Adrenal gland (tissue), 12 donors: ENCODE results near the gene FXYD7. TPM values are rescaled to one million over a fixed set of nuclear protein-coding genes. Genes with fewer than 3 reads are reported as not detected.
A peak's percentile ranks its signal among the peaks of the same experiment; 100 is the strongest.

ENCODE experiments used
- DNase-seq, 7 donors: peaks; one replicate each; pipeline ENCODE4 v3.0.0-alpha.2; 2019 to 2020
- H3K27ac ChIP-seq, 5 donors: fragments of 200-600 bp; sonication (generic) in 4 of 5; 1 replicate in 3 of 5; 2 replicates in 2 of 5; pipeline versions ENCODE4 v1.5.1 to v1.8.0; 2016 to 2020; ENCODE audit warnings: mild to moderate bottlenecking in 1 of 5
- H3K27me3 ChIP-seq: fragments of 200-600 bp; 2 replicates; pipeline ENCODE4 v1.8.0; 2021
- H3K36me3 ChIP-seq, 2 donors: fragments of 200-600 bp; replicated peaks in 1 of 2; 1 replicate in 1 of 2; 2 replicates in 1 of 2; pipeline versions ENCODE4 v1.5.1 to v1.8.0; 2018 to 2022
- H3K4me1 ChIP-seq, 2 donors: fragments of 200-600 bp; replicated peaks in 1 of 2; 1 replicate in 1 of 2; 2 replicates in 1 of 2; pipeline versions ENCODE4 v1.5.1 to v1.8.0; 2018 to 2021
- H3K4me3 ChIP-seq, 4 donors: fragments of 200-600 bp; sonication (generic) in 3 of 4; one replicate each; pipeline ENCODE4 v1.5.1; 2016 to 2018
- H3K9me3 ChIP-seq, 3 donors: fragments of 200-600 bp; sonication (generic) in 1 of 3; replicated peaks in 1 of 3; 1 replicate in 2 of 3; 2 replicates in 1 of 3; pipeline versions ENCODE4 v1.5.1 to v1.8.0; 2016 to 2021
- POLR2A ChIP-seq, 2 donors: fragments of 450-650 bp; IDR thresholded peaks; one replicate each; pipeline ENCODE4 v1.6.1; 2017; ENCODE audit warnings: antibody characterized with exemption in 2 of 2, mild to moderate bottlenecking in 2 of 2, moderate library complexity in 1 of 2
- WGBS, 4 donors: extraction: QIAGEN DNeasy Blood & Tissue Kit in 2 of 4; methylation state at CpG; one replicate each; pipeline versions ENCODE4 v1.1.5 to v1.1.7; 2013 to 2017; 5-methylcytosine and 5-hydroxymethylcytosine counted together
- intact Hi-C, 2 donors: fragments of 100-400 bp; cut with DNase I; formaldehyde crosslinking; loops; one replicate each; pipeline versions ENCODE4 v1.14.1 to v1.15.0; 2022 to 2023
- polyA plus RNA-seq, 3 donors: library from polyadenylated mRNA; stranded (reverse); fragments of 200-250 nt in 2 of 3; fragments of 350-450 nt in 1 of 3; fragmentation: Illumina TruSeq in 1 of 3; extraction: RNeasy Lipid Tissue Mini Kit (QIAGEN cat#74804) in 1 of 3; gene quantifications; one replicate each; pipeline ENCODE4 v1.2.3, GENCODE V29; 2013 to 2014
- total RNA-seq, 9 donors: library from RNA; depleted of rRNA in 4 of 9; stranded (reverse); fragments of >200 nt in 4 of 9; fragments of 120-200 nt in 1 of 9; fragmentation: NEBNext Ultra II Directional in 1 of 9; extraction: Animal tissue kit (Norgen Biotek cat#: 25700) in 1 of 9; gene quantifications; one replicate each; pipeline versions ENCODE4 v1.1.0 to v1.2.4, GENCODE V29; 2013 to 2023
- TF ChIP-seq, protein P1 (sequence below), 6 experiments: fragments of 450-650 bp in 4 of 6; fragments of 200-600 bp in 2 of 6; sonication (generic) in 1 of 6; IDR thresholded peaks; 1 replicate in 5 of 6; 2 replicates in 1 of 6; pipeline versions ENCODE4 v1.5.1 to v1.8.0; 2016 to 2021; ENCODE audit warnings: antibody characterized with exemption in 6 of 6, mild to moderate bottlenecking in 2 of 6, moderate library complexity in 1 of 6
- donor health status: healthy with polysubstance abuse.
- donor health status: Bipolar disorder and iron deficiency.
- donor health status: DM: yes; HTN: yes; CAD: no.
- donor health status: DM: no; HTN: no; CAD: no.
- donor health status: DM: no; HTN: no; CAD: no.
- donor health status: DM: yes; HTN: yes; CAD: no.

Gene FXYD7
- total and polyA plus RNA-seq, 12 donors, result 0.39 to 0.67 (median 0.64) TPM; not detected in 9

- WGBS, 4 donors, result 9 to 12% (median 11%) methylated on average over 22 to 23 of the region's 23 CpGs
- no peaks in the 10 kb centered on the region for H3K9me3 ChIP-seq
- DNase-seq, result peak in 6 of 7 donors; percentile 36 to 66 (median 52)
- TF ChIP-seq, protein P1, sequence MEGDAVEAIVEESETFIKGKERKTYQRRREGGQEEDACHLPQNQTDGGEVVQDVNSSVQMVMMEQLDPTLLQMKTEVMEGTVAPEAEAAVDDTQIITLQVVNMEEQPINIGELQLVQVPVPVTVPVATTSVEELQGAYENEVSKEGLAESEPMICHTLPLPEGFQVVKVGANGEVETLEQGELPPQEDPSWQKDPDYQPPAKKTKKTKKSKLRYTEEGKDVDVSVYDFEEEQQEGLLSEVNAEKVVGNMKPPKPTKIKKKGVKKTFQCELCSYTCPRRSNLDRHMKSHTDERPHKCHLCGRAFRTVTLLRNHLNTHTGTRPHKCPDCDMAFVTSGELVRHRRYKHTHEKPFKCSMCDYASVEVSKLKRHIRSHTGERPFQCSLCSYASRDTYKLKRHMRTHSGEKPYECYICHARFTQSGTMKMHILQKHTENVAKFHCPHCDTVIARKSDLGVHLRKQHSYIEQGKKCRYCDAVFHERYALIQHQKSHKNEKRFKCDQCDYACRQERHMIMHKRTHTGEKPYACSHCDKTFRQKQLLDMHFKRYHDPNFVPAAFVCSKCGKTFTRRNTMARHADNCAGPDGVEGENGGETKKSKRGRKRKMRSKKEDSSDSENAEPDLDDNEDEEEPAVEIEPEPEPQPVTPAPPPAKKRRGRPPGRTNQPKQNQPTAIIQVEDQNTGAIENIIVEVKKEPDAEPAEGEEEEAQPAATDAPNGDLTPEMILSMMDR (IDR thresholded peaks at IDR 0.05), result peak; percentile 65 to 93 (median 84)
- TF ChIP-seq POLR2A (IDR thresholded peaks at IDR 0.05), result no peak
- no peaks in the 10 kb centered on the region for H3K27me3 ChIP-seq
- intact Hi-C loops, result no loop called here
- no peaks in the 10 kb centered on the region for H3K36me3 ChIP-seq
- no peak overlapping the region for H3K27ac ChIP-seq
- H3K4me3 ChIP-seq, result no peak overlapping the region
- peaks cover 0 to 7% of the 10 kb centered on the region in 2 donors for H3K4me1 ChIP-seq
Observed at GRCh38 chr19:35114353-35115176, 28.5 kb upstream of the FXYD7 start.

GRCh38 chr19:35115177-35115951 lies 27.7 kb upstream of the FXYD7 start, which contains the start of gene FXYD3:
TSS of gene FXYD3 (plus strand) at chr19:35115823. CDS start at chr19:35119377, 3,554 bp downstream.
- no peak for TF ChIP-seq POLR2A (IDR thresholded peaks at IDR 0.05)
- TF ChIP-seq, protein P1 (IDR thresholded peaks at IDR 0.05), result no peak
- 58 to 68% (median 61%) methylated on average over 6 to 14 of the region's 14 CpGs for WGBS, 4 donors
- H3K9me3 ChIP-seq, result no peaks in the 10 kb centered on the region
- DNase-seq, result no peak
- peaks cover 0 to 14% of the 10 kb centered on the region in 2 donors for H3K4me1 ChIP-seq
- H3K27me3 ChIP-seq, result no peaks in the 10 kb centered on the region
- H3K4me3 ChIP-seq, result no peak within 1 kb of the TSS
- intact Hi-C loops, result no loop called here
- H3K27ac ChIP-seq, result no peak within 1 kb of the TSS
- H3K36me3 ChIP-seq, result no peaks in the 10 kb centered on the region

DNA sequence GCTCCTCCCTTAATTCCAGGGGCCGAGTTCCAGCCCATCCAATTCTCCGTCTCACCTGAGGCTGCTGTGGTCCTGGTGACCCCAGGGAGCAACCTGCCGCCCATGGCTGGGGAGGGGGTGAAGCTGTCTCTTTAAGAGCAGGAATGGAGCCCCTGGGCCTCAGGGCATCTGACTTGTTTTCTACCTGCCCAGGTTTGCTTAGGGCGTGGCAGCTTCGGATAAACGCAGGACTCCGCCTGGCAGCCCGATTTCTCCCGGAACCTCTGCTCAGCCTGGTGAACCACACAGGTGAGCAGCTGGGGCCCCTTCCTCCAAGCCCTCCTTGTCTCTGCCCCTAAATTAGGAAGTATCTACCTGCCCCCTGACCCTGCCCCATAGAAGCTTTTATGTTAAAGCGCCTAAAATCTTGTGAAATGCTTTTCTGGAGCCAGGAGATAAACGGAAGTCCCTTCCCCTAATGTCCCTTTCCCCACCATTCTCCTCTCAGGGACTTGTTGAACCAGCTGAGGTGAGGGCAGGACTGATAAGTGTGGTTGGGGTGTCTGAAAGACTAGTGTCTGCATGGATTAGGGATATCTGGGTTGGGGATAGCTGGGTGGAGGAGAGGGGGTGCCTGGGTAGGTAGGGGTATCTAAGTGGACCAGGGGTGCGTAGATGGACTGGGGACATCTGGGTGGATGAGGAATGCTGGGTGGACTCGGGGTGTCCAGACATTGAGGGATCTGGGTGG lies 26.8 kb upstream of the FXYD7 start:
- H3K9me3 ChIP-seq, result no peaks in the 10 kb centered on the region
- no peak overlapping the region for H3K27ac ChIP-seq
- H3K4me3 ChIP-seq, result no peak overlapping the region
- no peaks in the 10 kb centered on the region for H3K36me3 ChIP-seq
- TF ChIP-seq, protein P1 (IDR thresholded peaks at IDR 0.05), result no peak
- TF ChIP-seq POLR2A (IDR thresholded peaks at IDR 0.05), result no peak
- WGBS, 4 donors, result 77 to 85% (median 82%) methylated on average over 5 to 13 of the region's 13 CpGs
- H3K27me3 ChIP-seq, result no peaks in the 10 kb centered on the region
- peaks cover 0 to 14% of the 10 kb centered on the region in 2 donors for H3K4me1 ChIP-seq
- DNase-seq, result no peak
- intact Hi-C loops, result no loop called here

- H3K27ac ChIP-seq, result no peak overlapping the region
- WGBS, 4 donors, result 56 to 73% (median 65%) methylated on average over 7 to 8 of the region's 8 CpGs
Observed at GRCh38 chr19:35117116-35117515, 25.9 kb upstream of the FXYD7 start.

More at GRCh38 chr19:35117116-35117515, 25.9 kb upstream of the FXYD7 start:
- no peaks in the 10 kb centered on the region for H3K36me3 ChIP-seq
- TF ChIP-seq POLR2A (IDR thresholded peaks at IDR 0.05), result no peak
- TF ChIP-seq, protein P1 (IDR thresholded peaks at IDR 0.05), result no peak
- peaks cover 0 to 14% of the 10 kb centered on the region in 2 donors for H3K4me1 ChIP-seq
- intact Hi-C loops, result no loop called here
- H3K4me3 ChIP-seq, result no peak overlapping the region
- DNase-seq, result no peak
- H3K9me3 ChIP-seq, result no peaks in the 10 kb centered on the region
- H3K27me3 ChIP-seq, result no peaks in the 10 kb centered on the region
